ENCODE data around the gene FAM171A1. TPM values are rescaled to one million over a fixed set of nuclear protein-coding genes. Genes with fewer than 3 reads are reported as not detected.
"Not testable (repeated sequence)": the region's sequence is repeated elsewhere in the genome, so short reads cannot be mapped to it uniquely, and the experiment has no call there.

FAM171A1 gene
- total RNA-seq, 3 donors from 2014 or later: 7.6 to 11.7 (median 9.5) TPM

- Histone ChIP-seq H3K27ac (no peak overlapping the region), H3K4me1 (no peaks in the 10 kb centered on the region), H3K4me3 (no peak overlapping the region), H3K36me3 (no peaks in the 10 kb centered on the region), H3K9me3 (no peaks in the 10 kb centered on the region), H3K27me3 (no peaks in the 10 kb centered on the region)
- no peak for TF ChIP-seq CTCF (IDR thresholded peaks at IDR 0.05)
- TF ChIP-seq POLR2AphosphoS5 (IDR thresholded peaks at IDR 0.05): no peak
- TF ChIP-seq POLR2A (IDR thresholded peaks at IDR 0.05): no peak
- no peak for DNase-seq (ENCODE audit: low spot score in 2 of 2)
- intact Hi-C loops (cut with DNase I; ENCODE audit: low total_unique reads): no loop called here
These were observed 65.5 kb downstream of the FAM171A1 start for GRCh38 chr10:15305634-15306033.

- H3K9me3 ChIP-seq: no peaks in the 10 kb centered on the region
- H3K4me3 ChIP-seq: no peak overlapping the region
- no peaks in the 10 kb centered on the region for H3K27me3 ChIP-seq
- H3K27ac ChIP-seq: no peak overlapping the region
- DNase-seq (ENCODE audit: low spot score in 2 of 2): no peak
- TF ChIP-seq POLR2AphosphoS5 (IDR thresholded peaks at IDR 0.05): no peak
- H3K36me3 ChIP-seq: no peaks in the 10 kb centered on the region
- H3K4me1 ChIP-seq: no peaks in the 10 kb centered on the region
- intact Hi-C loops (cut with DNase I; ENCODE audit: low total_unique reads): no loop called here
These were observed 65.9 kb downstream of the FAM171A1 start for GRCh38 chr10:15305161-15305560.

- H3K9me3 ChIP-seq; intact Hi-C loops (cut with DNase I; ENCODE audit: low total_unique reads); H3K4me1 ChIP-seq; H3K27ac ChIP-seq; DNase-seq (ENCODE audit: low spot score in 2 of 2); H3K4me3 ChIP-seq; H3K27me3 ChIP-seq; H3K36me3 ChIP-seq: not testable (repeated sequence)
These were observed 68.7 kb downstream of the FAM171A1 start for GRCh38 chr10:15302188-15302956.

GRCh38 chr10:15300697-15301096 lies 70.4 kb downstream of the FAM171A1 start:
- Histone ChIP-seq H3K4me3 (no peak overlapping the region), H3K4me1 (no peaks in the 10 kb centered on the region), H3K9me3 (no peaks in the 10 kb centered on the region), H3K27ac (no peak overlapping the region), H3K36me3 (no peaks in the 10 kb centered on the region), H3K27me3 (no peaks in the 10 kb centered on the region)
- DNase-seq (ENCODE audit: low spot score in 2 of 2): no peak
- TF ChIP-seq CTCF (IDR thresholded peaks at IDR 0.05) (no peak), POLR2A (IDR thresholded peaks at IDR 0.05) (no peak), POLR2AphosphoS5 (IDR thresholded peaks at IDR 0.05) (no peak)
- intact Hi-C loops (cut with DNase I; ENCODE audit: low total_unique reads): no loop called here

GRCh38 chr10:15300145-15300544 lies 70.9 kb downstream of the FAM171A1 start:
- Histone ChIP-seq H3K27ac (no peak overlapping the region), H3K9me3 (no peaks in the 10 kb centered on the region), H3K4me1 (no peaks in the 10 kb centered on the region), H3K27me3 (no peaks in the 10 kb centered on the region), H3K4me3 (no peak overlapping the region), H3K36me3 (no peaks in the 10 kb centered on the region)
- intact Hi-C loops (cut with DNase I; ENCODE audit: low total_unique reads): no loop called here
- TF ChIP-seq POLR2A (IDR thresholded peaks at IDR 0.05) (no peak), POLR2AphosphoS5 (IDR thresholded peaks at IDR 0.05) (no peak), CTCF (IDR thresholded peaks at IDR 0.05) (no peak)
- DNase-seq (ENCODE audit: low spot score in 2 of 2): no peak

- no peak for DNase-seq (ENCODE audit: low spot score in 2 of 2)
- Histone ChIP-seq H3K4me3 (no peak overlapping the region), H3K4me1 (no peaks in the 10 kb centered on the region), H3K9me3 (no peaks in the 10 kb centered on the region), H3K36me3 (no peaks in the 10 kb centered on the region), H3K27ac (no peak overlapping the region), H3K27me3 (no peaks in the 10 kb centered on the region)
- TF ChIP-seq POLR2AphosphoS5 (IDR thresholded peaks at IDR 0.05) (no peak), CTCF (IDR thresholded peaks at IDR 0.05) (no peak), POLR2A (IDR thresholded peaks at IDR 0.05) (no peak)
- intact Hi-C loops (cut with DNase I; ENCODE audit: low total_unique reads): no loop called here
These were observed 74.4 kb downstream of the FAM171A1 start for GRCh38 chr10:15296701-15297100.
